ENCODE measurements around the gene FAIM2.

GRCh38 chr12:49911213-49911605, 7.5 kb upstream of the FAIM2 start:
- TF ChIP-seq CTCF (IDR thresholded peaks at IDR 0.05; ENCODE audit: insufficient read depth, low read length) (no peak), POLR2AphosphoS5 (IDR thresholded peaks at IDR 0.05; ENCODE audit: low read depth) (no peak)
